PC-9 (cell line): ENCODE results near the gene SIAH3.

Source experiments
- EZH2 ChIP-seq: fragments of 200-600 bp; sonication (generic); IDR thresholded peaks from 2 replicates; pipeline ENCODE4 v1.8.0; 2017; ENCODE audit warnings: antibody characterized with exemption, low read depth
- TF ChIP-seq, protein P1 (sequence below): fragments of 200-600 bp; sonication (generic); conservative IDR thresholded peaks from 2 replicates; pipeline ENCODE4 v1.6.1; 2017; ENCODE audit warnings: mixed run types, antibody characterized with exemption, mild to moderate bottlenecking, moderate library complexity

- no peak for TF ChIP-seq EZH2
- TF ChIP-seq, protein P1, sequence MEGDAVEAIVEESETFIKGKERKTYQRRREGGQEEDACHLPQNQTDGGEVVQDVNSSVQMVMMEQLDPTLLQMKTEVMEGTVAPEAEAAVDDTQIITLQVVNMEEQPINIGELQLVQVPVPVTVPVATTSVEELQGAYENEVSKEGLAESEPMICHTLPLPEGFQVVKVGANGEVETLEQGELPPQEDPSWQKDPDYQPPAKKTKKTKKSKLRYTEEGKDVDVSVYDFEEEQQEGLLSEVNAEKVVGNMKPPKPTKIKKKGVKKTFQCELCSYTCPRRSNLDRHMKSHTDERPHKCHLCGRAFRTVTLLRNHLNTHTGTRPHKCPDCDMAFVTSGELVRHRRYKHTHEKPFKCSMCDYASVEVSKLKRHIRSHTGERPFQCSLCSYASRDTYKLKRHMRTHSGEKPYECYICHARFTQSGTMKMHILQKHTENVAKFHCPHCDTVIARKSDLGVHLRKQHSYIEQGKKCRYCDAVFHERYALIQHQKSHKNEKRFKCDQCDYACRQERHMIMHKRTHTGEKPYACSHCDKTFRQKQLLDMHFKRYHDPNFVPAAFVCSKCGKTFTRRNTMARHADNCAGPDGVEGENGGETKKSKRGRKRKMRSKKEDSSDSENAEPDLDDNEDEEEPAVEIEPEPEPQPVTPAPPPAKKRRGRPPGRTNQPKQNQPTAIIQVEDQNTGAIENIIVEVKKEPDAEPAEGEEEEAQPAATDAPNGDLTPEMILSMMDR, result no peak
Measured at GRCh38 chr13:45798851-45799250, 52.7 kb downstream of the SIAH3 start.
